GM23248 (cell line): ENCODE measurements around the gene WAPL. TPM values are rescaled to one million over a fixed set of nuclear protein-coding genes. Genes with fewer than 3 reads are reported as not detected.
"Not testable (repeated sequence)": the region's sequence is repeated elsewhere in the genome, so short reads cannot be mapped to it uniquely, and the experiment has no call there.

Experiments used
- DNase-seq: peaks from one replicate; pipeline ENCODE4 v3.0.0-alpha.2; 2015
- H2AFZ ChIP-seq: fragments of 200-600 bp; sonication (generic); 2 replicates; pipeline ENCODE4 v1.6.1; 2016; ENCODE audit warnings: antibody characterized with exemption
- H3F3A ChIP-seq: fragments of 200-600 bp; sonication (generic); 2 replicates; pipeline ENCODE4 v1.6.1; 2016; ENCODE audit warnings: mild to moderate bottlenecking, antibody characterized with exemption, mixed run types; ENCODE audit not compliant: insufficient read depth
- H3K27ac ChIP-seq: fragments of 200-600 bp; sonication (generic); 2 replicates; pipeline ENCODE4 v1.5.1; 2016; ENCODE audit warnings: mild to moderate bottlenecking
- H3K27me3 ChIP-seq: fragments of 200-600 bp; sonication (generic); replicated peaks from 2 replicates; pipeline ENCODE4 v1.6.1; 2016; ENCODE audit warnings: mild to moderate bottlenecking; ENCODE audit not compliant: insufficient read depth
- H3K36me3 ChIP-seq: fragments of 200-600 bp; sonication (generic); 2 replicates; pipeline ENCODE4 v1.6.1; 2016; ENCODE audit warnings: low read depth, mild to moderate bottlenecking
- H3K4me1 ChIP-seq: fragments of 200-600 bp; sonication (generic); 2 replicates; pipeline ENCODE4 v1.6.1; 2016; ENCODE audit warnings: mild to moderate bottlenecking; ENCODE audit not compliant: insufficient read depth
- H3K4me2 ChIP-seq: fragments of 200-600 bp; sonication (generic); one replicate; pipeline ENCODE4 v1.6.1; 2016; ENCODE audit warnings: mild to moderate bottlenecking; ENCODE audit not compliant: unreplicated experiment
- H3K4me3 ChIP-seq: fragments of 200-600 bp; sonication (generic); 2 replicates; pipeline ENCODE4 v1.5.1; 2016; ENCODE audit warnings: mild to moderate bottlenecking
- H3K79me2 ChIP-seq: fragments of 200-600 bp; sonication (generic); 2 replicates; pipeline ENCODE4 v1.6.1; 2016; ENCODE audit warnings: mild to moderate bottlenecking; ENCODE audit not compliant: insufficient read depth
- H3K9ac ChIP-seq: fragments of 200-600 bp; sonication (generic); 2 replicates; pipeline ENCODE4 v1.6.1; 2016; ENCODE audit warnings: mild to moderate bottlenecking
- H3K9me2 ChIP-seq: fragments of 200-600 bp; sonication (generic); 2 replicates; pipeline ENCODE4 v1.6.1; 2016; ENCODE audit warnings: mixed run types, mild to moderate bottlenecking, moderate library complexity; ENCODE audit not compliant: insufficient read depth
- H3K9me3 ChIP-seq: fragments of 200-600 bp; sonication (generic); one replicate; pipeline ENCODE4 v1.6.1; 2017; ENCODE audit warnings: low read depth
- H4K20me1 ChIP-seq: fragments of 200-600 bp; sonication (generic); 2 replicates; pipeline ENCODE4 v1.6.0; 2016; ENCODE audit not compliant: insufficient read depth
- EZH2 ChIP-seq: fragments of 200-600 bp; sonication (generic); IDR thresholded peaks from 2 replicates; pipeline ENCODE4 v1.6.1; 2018; ENCODE audit warnings: antibody characterized with exemption, mild to moderate bottlenecking; ENCODE audit not compliant: insufficient read depth, poor library complexity, severe bottlenecking
- EZH2phosphoT487 ChIP-seq: fragments of 200-600 bp; sonication (generic); IDR thresholded peaks from 2 replicates; pipeline ENCODE4 v1.6.1; 2018; ENCODE audit warnings: antibody characterized with exemption, moderate library complexity, mild to moderate bottlenecking, low read depth; ENCODE audit not compliant: insufficient read depth
- WGBS, 2 experiments: methylation state at CpG; one replicate each; pipeline ENCODE4 v1.1.6; 2015 to 2017; ENCODE audit warnings: low lambda C conversion rate in 2 of 2, low coverage in 1 of 2; ENCODE audit errors: missing lambda C conversion rate in 2 of 2; 5-methylcytosine and 5-hydroxymethylcytosine counted together
- in situ Hi-C: fragments of 300-500 bp; cut with MboI; formaldehyde crosslinking; loops from 2 replicates; pipeline ENCODE4 v1.15.0; 2020
- polyA plus RNA-seq: library from polyadenylated mRNA; unstranded; fragments of >200 nt; fragmentation: Nextera tagmentation; extraction: Ambion mirVana; gene quantifications from 2 replicates; pipeline ENCODE4 v1.2.1, GENCODE V29; 2016
- total RNA-seq: library from RNA; depleted of rRNA; stranded (reverse); fragments of >200 nt; shearing (Covaris generic); gene quantifications from 2 replicates; pipeline ENCODE4 v1.2.3, GENCODE V29; 2014

The WAPL gene
- total and polyA plus RNA-seq, 2 experiments from 2014 or later: 17.1 to 28.3 TPM

GRCh38 chr10:86536294-86536861, 14.8 kb upstream of the WAPL start:
- H3K4me1 ChIP-seq: no peaks in the 10 kb centered on the region
- 67 to 70% methylated on average over 40 of the region's 40 CpGs for WGBS, 2 experiments

GRCh38 chr10:86535132-86535882, 13.7 kb upstream of the WAPL start:
- peak overlapping the region; percentile 78 for H3K4me3 ChIP-seq
- no peak overlapping the region for H3K27ac ChIP-seq
- H3K79me2 ChIP-seq: no peaks in the 10 kb centered on the region
- H3K4me2 ChIP-seq: peak overlapping the region; percentile 76
- peak; percentile 75 for DNase-seq
- H4K20me1 ChIP-seq: no peaks in the 10 kb centered on the region
- TF ChIP-seq EZH2: no peak
- no peak for TF ChIP-seq EZH2phosphoT487
- H2AFZ ChIP-seq: peak overlapping the region; percentile 97
- no peaks in the 10 kb centered on the region for H3K9me2 ChIP-seq
- 13 to 17% methylated on average over 37 to 42 of the region's 47 CpGs for WGBS, 2 experiments
- no peaks in the 10 kb centered on the region for H3K36me3 ChIP-seq
- no peaks in the 10 kb centered on the region for H3F3A ChIP-seq
- H3K4me1 ChIP-seq: no peaks in the 10 kb centered on the region
- in situ Hi-C loops: no loop called here
- H3K9me3 ChIP-seq: no peaks in the 10 kb centered on the region
- peak overlapping the region; percentile 68 for H3K9ac ChIP-seq
- H3K27me3 ChIP-seq: no peaks in the 10 kb centered on the region

More at GRCh38 chr10:86536294-86536861, 14.8 kb upstream of the WAPL start:
- no peak overlapping the region for H3K4me2 ChIP-seq
- no peaks in the 10 kb centered on the region for H3K9me3 ChIP-seq
- H3K27me3 ChIP-seq: no peaks in the 10 kb centered on the region
- no peak overlapping the region for H3K27ac ChIP-seq
- DNase-seq: no peak
- H3K9ac ChIP-seq: no peak overlapping the region
- in situ Hi-C loops: no loop called here
- TF ChIP-seq EZH2phosphoT487 (no peak), EZH2 (no peak)
- no peaks in the 10 kb centered on the region for H3K79me2 ChIP-seq
- H2AFZ ChIP-seq: 0 out of 2 replicates have a peak overlapping the region, but pooled peaks have one; percentile 97
- no peak overlapping the region for H3K4me3 ChIP-seq
- H3F3A ChIP-seq: no peaks in the 10 kb centered on the region
- H4K20me1 ChIP-seq: no peaks in the 10 kb centered on the region
- H3K9me2 ChIP-seq: no peaks in the 10 kb centered on the region
- no peaks in the 10 kb centered on the region for H3K36me3 ChIP-seq

DNA sequence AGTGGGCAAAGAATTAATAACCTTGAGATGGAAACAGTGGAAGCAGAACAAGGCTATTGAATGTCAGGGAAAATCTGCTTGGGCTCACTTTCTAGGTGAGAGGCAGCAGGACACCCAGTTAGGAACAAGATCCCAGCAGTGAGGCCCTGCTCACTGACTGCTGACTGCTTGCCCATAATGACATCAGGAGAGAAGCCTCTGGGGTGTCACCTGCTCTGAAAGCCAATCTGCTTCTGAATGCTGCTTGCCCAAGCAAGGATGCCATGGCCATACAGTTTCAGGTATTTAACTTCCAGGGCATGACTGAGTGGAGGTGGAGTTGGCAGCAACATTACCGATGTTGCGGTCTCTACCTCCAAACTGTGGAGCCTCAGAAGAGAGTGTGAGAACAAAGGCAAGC, 11.7 kb upstream of the WAPL start:
- Histone ChIP-seq H3K9ac (no peak overlapping the region), H3K4me3 (no peak overlapping the region)
- in situ Hi-C loops: no loop called here

DNA sequence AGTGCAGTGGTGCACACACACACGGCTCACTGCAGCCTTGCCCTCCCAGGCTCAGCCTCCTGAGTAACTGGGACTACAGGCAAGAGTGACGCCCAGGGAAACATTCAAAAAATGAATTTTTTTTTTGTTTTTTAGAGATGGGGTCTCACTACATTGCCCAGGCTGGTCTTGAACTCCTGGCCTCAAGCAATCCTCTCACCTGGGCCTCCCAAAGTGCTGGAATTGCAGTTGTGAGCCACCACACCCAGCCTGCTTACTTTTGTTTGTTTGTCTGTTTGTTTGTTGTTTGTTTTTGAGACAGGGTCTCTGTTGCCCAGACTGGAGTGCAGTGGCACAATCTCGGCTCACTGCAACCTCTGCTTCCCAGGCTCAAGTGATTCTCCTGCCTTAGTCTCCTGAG, 7.1 kb upstream of the WAPL start:
- H2AFZ ChIP-seq, H3K9ac ChIP-seq, in situ Hi-C loops, H3K27ac ChIP-seq, H3K4me3 ChIP-seq, H3K36me3 ChIP-seq, H3K27me3 ChIP-seq, H4K20me1 ChIP-seq, H3K4me2 ChIP-seq, DNase-seq, H3K9me3 ChIP-seq, H3F3A ChIP-seq, H3K9me2 ChIP-seq, H3K4me1 ChIP-seq: not testable (repeated sequence)
- WGBS, 2 experiments: 92% methylated on average over 3 of the region's 3 CpGs
- peaks cover 19% of the 10 kb centered on the region for H3K79me2 ChIP-seq

More for the DNA sequence above, 11.7 kb upstream of the WAPL start:
- no peaks in the 10 kb centered on the region for H3K36me3 ChIP-seq
- H2AFZ ChIP-seq: no peak overlapping the region
- H3K4me2 ChIP-seq: no peak overlapping the region
- no peaks in the 10 kb centered on the region for H3K4me1 ChIP-seq
- H3K27ac ChIP-seq: no peak overlapping the region
- 100% methylated on average over 2 of the region's 2 CpGs for WGBS, 2 experiments
- no peaks in the 10 kb centered on the region for H3K27me3 ChIP-seq
- DNase-seq: no peak
- no peaks in the 10 kb centered on the region for H4K20me1 ChIP-seq
- H3K9me3 ChIP-seq: no peaks in the 10 kb centered on the region
- TF ChIP-seq EZH2 (no peak), EZH2phosphoT487 (no peak)
- no peaks in the 10 kb centered on the region for H3F3A ChIP-seq
- no peaks in the 10 kb centered on the region for H3K9me2 ChIP-seq
- no peaks in the 10 kb centered on the region for H3K79me2 ChIP-seq
